Vagina (tissue), 2 donors: ENCODE results near the gene ATP11A.

Source experiments
- CTCF ChIP-seq, 3 experiments: fragments of 450-650 bp in 2 of 3; fragments of 200-600 bp in 1 of 3; sonication (generic) in 1 of 3; IDR thresholded peaks; one replicate each; pipeline ENCODE4 v1.5.1; 2017 to 2019; ENCODE audit warnings: antibody characterized with exemption in 3 of 3, mild to moderate bottlenecking in 2 of 3, moderate library complexity in 2 of 3
- POLR2A ChIP-seq, 2 donors: fragments of 450-650 bp; IDR thresholded peaks; one replicate each; pipeline ENCODE4 v1.6.1; 2017; ENCODE audit warnings: antibody characterized with exemption in 2 of 2, mild to moderate bottlenecking in 2 of 2, moderate library complexity in 2 of 2
- POLR2AphosphoS5 ChIP-seq, 2 donors: sonication (generic); formaldehyde crosslinking; IDR thresholded peaks; one replicate each; pipeline ENCODE4 v1.9.0; 2017; ENCODE audit warnings: antibody characterized with exemption in 2 of 2, mild to moderate bottlenecking in 2 of 2, low read depth in 1 of 2; ENCODE audit not compliant: insufficient read depth in 1 of 2

DNA sequence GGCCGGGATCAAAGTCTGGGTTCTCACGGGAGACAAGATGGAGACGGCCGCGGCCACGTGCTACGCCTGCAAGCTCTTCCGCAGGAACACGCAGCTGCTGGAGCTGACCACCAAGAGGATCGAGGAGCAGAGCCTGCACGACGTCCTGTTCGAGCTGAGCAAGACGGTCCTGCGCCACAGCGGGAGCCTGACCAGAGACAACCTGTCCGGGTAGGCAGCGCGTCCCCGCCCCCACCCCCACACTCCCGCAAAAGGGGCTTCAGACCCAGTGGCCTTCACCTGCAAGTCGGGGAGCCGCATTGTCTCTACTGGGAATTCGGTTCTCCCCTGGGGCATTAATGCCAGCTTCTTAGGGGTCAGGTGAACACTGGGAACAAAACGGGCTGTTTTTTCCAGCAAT is 164.5 kb downstream of the ATP11A start:
- TF ChIP-seq CTCF (IDR thresholded peaks at IDR 0.05) (no peak), POLR2AphosphoS5 (IDR thresholded peaks at IDR 0.05; ENCODE audit: insufficient read depth in 1 of 2, low read depth in 1 of 2) (no peak), POLR2A (IDR thresholded peaks at IDR 0.05) (no peak)
